Measurements from ENCODE around the gene PSME3.

- TF ChIP-seq, protein P1, sequence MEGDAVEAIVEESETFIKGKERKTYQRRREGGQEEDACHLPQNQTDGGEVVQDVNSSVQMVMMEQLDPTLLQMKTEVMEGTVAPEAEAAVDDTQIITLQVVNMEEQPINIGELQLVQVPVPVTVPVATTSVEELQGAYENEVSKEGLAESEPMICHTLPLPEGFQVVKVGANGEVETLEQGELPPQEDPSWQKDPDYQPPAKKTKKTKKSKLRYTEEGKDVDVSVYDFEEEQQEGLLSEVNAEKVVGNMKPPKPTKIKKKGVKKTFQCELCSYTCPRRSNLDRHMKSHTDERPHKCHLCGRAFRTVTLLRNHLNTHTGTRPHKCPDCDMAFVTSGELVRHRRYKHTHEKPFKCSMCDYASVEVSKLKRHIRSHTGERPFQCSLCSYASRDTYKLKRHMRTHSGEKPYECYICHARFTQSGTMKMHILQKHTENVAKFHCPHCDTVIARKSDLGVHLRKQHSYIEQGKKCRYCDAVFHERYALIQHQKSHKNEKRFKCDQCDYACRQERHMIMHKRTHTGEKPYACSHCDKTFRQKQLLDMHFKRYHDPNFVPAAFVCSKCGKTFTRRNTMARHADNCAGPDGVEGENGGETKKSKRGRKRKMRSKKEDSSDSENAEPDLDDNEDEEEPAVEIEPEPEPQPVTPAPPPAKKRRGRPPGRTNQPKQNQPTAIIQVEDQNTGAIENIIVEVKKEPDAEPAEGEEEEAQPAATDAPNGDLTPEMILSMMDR (conservative IDR thresholded peaks at IDR 0.05; ENCODE audit: low read depth, low read length): no peak
- TF ChIP-seq EZH2 (IDR thresholded peaks at IDR 0.05; ENCODE audit: low read length, unreplicated experiment): no peak
Measured at GRCh38 chr17:42879596-42879985, 46.4 kb downstream of the PSME3 start.
